Measurements from ENCODE around the gene CSTA. TPM values are rescaled to one million over a fixed set of nuclear protein-coding genes. Genes with fewer than 3 reads are reported as not detected.

The CSTA gene
- total RNA-seq, 2 experiments from 2014 or later, result not detected

- H3K27me3 Mint-ChIP-seq, result no peaks in the 10 kb centered on the region
- peak; percentile 27 for DNase-seq
- ATAC-seq, result peak; percentile 51
- no peaks in the 10 kb centered on the region for H3K4me1 Mint-ChIP-seq
- no peaks in the 10 kb centered on the region for H3K36me3 Mint-ChIP-seq (ENCODE audit: low read depth)
- ChIA-PET CTCF (interaction anchor here (0.7 to 2.8 kb wide), 9 partner anchors 14 to 204 kb away, joined by 3 to 15 read pairs (median 3); partner anchors contain the start of gene FAM162A), POLR2A (interaction anchor here (0.6 kb wide), 1 partner anchor 16 kb away, joined by 3 read pairs; no protein-coding TSS in a partner anchor)
- no peak overlapping the region for H3K27ac Mint-ChIP-seq
- H3K4me3 Mint-ChIP-seq, result no peak overlapping the region
- intact Hi-C loops (cut with DNase I, micrococcal nuclease), result loop anchor here in 1 of 2 experiments (2.0 kb wide), 1 partner anchor 51 kb away; no protein-coding TSS in a partner anchor
- no peaks in the 10 kb centered on the region for H3K9me3 Mint-ChIP-seq (ENCODE audit: low read depth)
These were observed 19.0 kb upstream of the CSTA start for GRCh38 chr3:122305818-122306621.

GRCh38 chr3:122306622-122306953 lies 18.5 kb upstream of the CSTA start:
- Mint-ChIP-seq H3K9me3 (ENCODE audit: low read depth) (no peaks in the 10 kb centered on the region), H3K27me3 (no peaks in the 10 kb centered on the region), H3K4me1 (no peaks in the 10 kb centered on the region), H3K27ac (no peak overlapping the region), H3K4me3 (no peak overlapping the region), H3K36me3 (ENCODE audit: low read depth) (no peaks in the 10 kb centered on the region)
- intact Hi-C loops (cut with DNase I, micrococcal nuclease), result loop anchor here in 1 of 2 experiments (2.0 kb wide), 1 partner anchor 50 kb away; no protein-coding TSS in a partner anchor
- no peak for ATAC-seq
- CTCF ChIA-PET, result interaction anchor here (0.8 to 2.8 kb wide), 8 partner anchors 14 to 205 kb away, joined by 3 to 15 read pairs (median 4); no protein-coding TSS in a partner anchor
- no peak for DNase-seq
- POLR2A ChIA-PET, result interaction anchor here (0.6 to 0.7 kb wide), 2 partner anchors 17 to 923 kb away, joined by 3 to 7 read pairs; no protein-coding TSS in a partner anchor

GRCh38 chr3:122307094-122307687 lies 17.9 kb upstream of the CSTA start:
- Mint-ChIP-seq H3K4me1 (no peaks in the 10 kb centered on the region), H3K36me3 (ENCODE audit: low read depth) (no peaks in the 10 kb centered on the region), H3K27me3 (no peaks in the 10 kb centered on the region), H3K9me3 (ENCODE audit: low read depth) (no peaks in the 10 kb centered on the region), H3K4me3 (no peak overlapping the region), H3K27ac (no peak overlapping the region)
- ChIA-PET CTCF (interaction anchor here (1.0 to 2.8 kb wide), 5 partner anchors 13 to 206 kb away, joined by 3 to 15 read pairs (median 5); no protein-coding TSS in a partner anchor), POLR2A (interaction anchor here (0.5 to 0.7 kb wide), 2 partner anchors 892 to 924 kb away, joined by 3 to 7 read pairs; no protein-coding TSS in a partner anchor)
- ATAC-seq (no peak), DNase-seq (no peak)
- intact Hi-C loops (cut with DNase I, micrococcal nuclease), result loop anchor here in 1 of 2 experiments (2.0 kb wide), 1 partner anchor 50 kb away; no protein-coding TSS in a partner anchor

- Mint-ChIP-seq H3K36me3 (ENCODE audit: low read depth) (no peaks in the 10 kb centered on the region), H3K4me3 (no peak overlapping the region), H3K9me3 (ENCODE audit: low read depth) (no peaks in the 10 kb centered on the region), H3K4me1 (peaks cover 3% of the 10 kb centered on the region), H3K27me3 (no peaks in the 10 kb centered on the region), H3K27ac (no peak overlapping the region)
- intact Hi-C loops (cut with DNase I, micrococcal nuclease), result loop anchor here in 1 of 2 experiments (2.0 kb wide), 1 partner anchor 49 kb away; no protein-coding TSS in a partner anchor
- ATAC-seq (no peak), DNase-seq (no peak)
- CTCF ChIA-PET, result interaction anchor here (0.6 to 2.8 kb wide), 4 partner anchors 12 to 207 kb away, joined by 3 to 15 read pairs (median 5); no protein-coding TSS in a partner anchor
- POLR2A ChIA-PET, result interaction anchor here (0.5 kb wide), 1 partner anchor 893 kb away, joined by 3 read pairs; no protein-coding TSS in a partner anchor
These were observed 17.1 kb upstream of the CSTA start for GRCh38 chr3:122307976-122308375.

- H3K4me1 Mint-ChIP-seq, result peaks cover 6% of the 10 kb centered on the region
- H3K27ac Mint-ChIP-seq, result no peak overlapping the region
- no peaks in the 10 kb centered on the region for H3K36me3 Mint-ChIP-seq (ENCODE audit: low read depth)
- no peak for ATAC-seq
- CTCF ChIA-PET, result interaction anchor here (1.4 kb wide), 1 partner anchor 10 kb away, joined by 4 read pairs; no protein-coding TSS in a partner anchor
- DNase-seq, result no peak
- intact Hi-C loops (cut with DNase I, micrococcal nuclease), result no loop called here
- POLR2A ChIA-PET, result no interaction called here
- H3K27me3 Mint-ChIP-seq, result no peaks in the 10 kb centered on the region
- no peaks in the 10 kb centered on the region for H3K9me3 Mint-ChIP-seq (ENCODE audit: low read depth)
- H3K4me3 Mint-ChIP-seq, result no peak overlapping the region
These were observed 14.7 kb upstream of the CSTA start for GRCh38 chr3:122310361-122310760.

GRCh38 chr3:122312826-122313225 lies 12.2 kb upstream of the CSTA start:
- DNase-seq (no peak), ATAC-seq (no peak)
- Mint-ChIP-seq H3K4me3 (no peak overlapping the region), H3K4me1 (peaks cover 6% of the 10 kb centered on the region), H3K27ac (no peak overlapping the region), H3K27me3 (no peaks in the 10 kb centered on the region), H3K36me3 (ENCODE audit: low read depth) (no peaks in the 10 kb centered on the region), H3K9me3 (ENCODE audit: low read depth) (no peaks in the 10 kb centered on the region)
- CTCF ChIA-PET, result interaction anchor here (0.9 to 1.6 kb wide), 5 partner anchors 9 to 211 kb away, joined by 3 to 6 read pairs (median 3); no protein-coding TSS in a partner anchor
- intact Hi-C loops (cut with DNase I, micrococcal nuclease), result no loop called here
- POLR2A ChIA-PET, result no interaction called here

- intact Hi-C loops (cut with DNase I, micrococcal nuclease), result no loop called here
- no peaks in the 10 kb centered on the region for H3K36me3 Mint-ChIP-seq (ENCODE audit: low read depth)
- ChIA-PET POLR2A (no interaction called here), CTCF (interaction anchor here (0.9 to 1.3 kb wide), 4 partner anchors 9 to 212 kb away, joined by 3 to 6 read pairs (median 4); no protein-coding TSS in a partner anchor)
- H3K27me3 Mint-ChIP-seq, result no peaks in the 10 kb centered on the region
- DNase-seq (no peak), ATAC-seq (no peak)
- H3K9me3 Mint-ChIP-seq (ENCODE audit: low read depth), result no peaks in the 10 kb centered on the region
- H3K4me1 Mint-ChIP-seq, result peaks cover 6% of the 10 kb centered on the region
- no peak overlapping the region for H3K27ac Mint-ChIP-seq
- H3K4me3 Mint-ChIP-seq, result no peak overlapping the region
These were observed 11.8 kb upstream of the CSTA start for GRCh38 chr3:122313281-122313680.

GRCh38 chr3:122314228-122314876 lies 10.7 kb upstream of the CSTA start:
- Mint-ChIP-seq H3K9me3 (ENCODE audit: low read depth) (no peaks in the 10 kb centered on the region), H3K27ac (no peak overlapping the region), H3K27me3 (no peaks in the 10 kb centered on the region), H3K36me3 (ENCODE audit: low read depth) (no peaks in the 10 kb centered on the region), H3K4me1 (peaks cover 6% of the 10 kb centered on the region), H3K4me3 (no peak overlapping the region)
- intact Hi-C loops (cut with DNase I, micrococcal nuclease), result no loop called here
- DNase-seq, result no peak
- ChIA-PET POLR2A (interaction anchor here (0.6 kb wide), 1 partner anchor 37 kb away, joined by 3 read pairs; no protein-coding TSS in a partner anchor), CTCF (interaction anchor here (1.0 to 1.3 kb wide), 3 partner anchors 8 to 13 kb away, joined by 3 read pairs; partner anchors contain the start of gene CSTA)
- no peak for ATAC-seq

GRCh38 chr3:122315619-122316018 lies 9.4 kb upstream of the CSTA start:
- Mint-ChIP-seq H3K27me3 (no peaks in the 10 kb centered on the region), H3K36me3 (ENCODE audit: low read depth) (no peaks in the 10 kb centered on the region), H3K27ac (no peak overlapping the region), H3K4me1 (peaks cover 6% of the 10 kb centered on the region), H3K4me3 (no peak overlapping the region), H3K9me3 (ENCODE audit: low read depth) (peaks cover 6% of the 10 kb centered on the region)
- DNase-seq, result no peak
- ATAC-seq, result no peak
- CTCF ChIA-PET, result no interaction called here
- POLR2A ChIA-PET, result no interaction called here
- intact Hi-C loops (cut with DNase I, micrococcal nuclease), result no loop called here

GRCh38 chr3:122316368-122316767 lies 8.7 kb upstream of the CSTA start:
- no peak overlapping the region for H3K4me3 Mint-ChIP-seq
- POLR2A ChIA-PET, result no interaction called here
- no peaks in the 10 kb centered on the region for H3K27me3 Mint-ChIP-seq
- DNase-seq (no peak), ATAC-seq (no peak)
- peaks cover 9% of the 10 kb centered on the region for H3K4me1 Mint-ChIP-seq
- no peak overlapping the region for H3K27ac Mint-ChIP-seq
- H3K9me3 Mint-ChIP-seq (ENCODE audit: low read depth), result peaks cover 6% of the 10 kb centered on the region
- H3K36me3 Mint-ChIP-seq (ENCODE audit: low read depth), result no peaks in the 10 kb centered on the region
- CTCF ChIA-PET, result no interaction called here
- intact Hi-C loops (cut with DNase I, micrococcal nuclease), result no loop called here

- H3K27ac Mint-ChIP-seq, result no peak overlapping the region
- CTCF ChIA-PET, result interaction anchor here (0.6 to 4.3 kb wide), 3 partner anchors 12 to 426 kb away, joined by 3 to 15 read pairs (median 3); no protein-coding TSS in a partner anchor
- ATAC-seq, result no peak
- H3K27me3 Mint-ChIP-seq, result no peaks in the 10 kb centered on the region
- peaks cover 19% of the 10 kb centered on the region for H3K4me1 Mint-ChIP-seq
- DNase-seq, result no peak
- POLR2A ChIA-PET, result no interaction called here
- intact Hi-C loops (cut with DNase I, micrococcal nuclease), result no loop called here
- H3K4me3 Mint-ChIP-seq, result no peak overlapping the region
- no peaks in the 10 kb centered on the region for H3K36me3 Mint-ChIP-seq (ENCODE audit: low read depth)
- H3K9me3 Mint-ChIP-seq (ENCODE audit: low read depth), result peaks cover 6% of the 10 kb centered on the region
These were observed 6.4 kb upstream of the CSTA start for GRCh38 chr3:122318620-122319019.
